GM12875 (cell line): Measurements from ENCODE around the gene SLC25A30.
"Not testable (repeated sequence)": the region's sequence is repeated elsewhere in the genome, so short reads cannot be mapped to it uniquely, and the experiment has no call there.

Source experiments
- H3K4me3 ChIP-seq: one replicate; pipeline ENCODE4 v1.5.1; 2011; ENCODE audit warnings: low read depth, low read length, control low read depth
- TF ChIP-seq, protein P1 (sequence below): IDR thresholded peaks from 2 replicates; pipeline ENCODE4 v1.5.1; 2011; ENCODE audit warnings: low read depth, mild to moderate bottlenecking, control low read depth, inconsistent platforms, low read length, moderate library complexity, borderline replicate concordance; ENCODE audit not compliant: insufficient read depth

Gene SLC25A30

GRCh38 chr13:45439008-45439407, 20.8 kb upstream of the SLC25A30 start:
- H3K4me3 ChIP-seq = no peak overlapping the region
- TF ChIP-seq, protein P1, sequence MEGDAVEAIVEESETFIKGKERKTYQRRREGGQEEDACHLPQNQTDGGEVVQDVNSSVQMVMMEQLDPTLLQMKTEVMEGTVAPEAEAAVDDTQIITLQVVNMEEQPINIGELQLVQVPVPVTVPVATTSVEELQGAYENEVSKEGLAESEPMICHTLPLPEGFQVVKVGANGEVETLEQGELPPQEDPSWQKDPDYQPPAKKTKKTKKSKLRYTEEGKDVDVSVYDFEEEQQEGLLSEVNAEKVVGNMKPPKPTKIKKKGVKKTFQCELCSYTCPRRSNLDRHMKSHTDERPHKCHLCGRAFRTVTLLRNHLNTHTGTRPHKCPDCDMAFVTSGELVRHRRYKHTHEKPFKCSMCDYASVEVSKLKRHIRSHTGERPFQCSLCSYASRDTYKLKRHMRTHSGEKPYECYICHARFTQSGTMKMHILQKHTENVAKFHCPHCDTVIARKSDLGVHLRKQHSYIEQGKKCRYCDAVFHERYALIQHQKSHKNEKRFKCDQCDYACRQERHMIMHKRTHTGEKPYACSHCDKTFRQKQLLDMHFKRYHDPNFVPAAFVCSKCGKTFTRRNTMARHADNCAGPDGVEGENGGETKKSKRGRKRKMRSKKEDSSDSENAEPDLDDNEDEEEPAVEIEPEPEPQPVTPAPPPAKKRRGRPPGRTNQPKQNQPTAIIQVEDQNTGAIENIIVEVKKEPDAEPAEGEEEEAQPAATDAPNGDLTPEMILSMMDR = no peak

DNA sequence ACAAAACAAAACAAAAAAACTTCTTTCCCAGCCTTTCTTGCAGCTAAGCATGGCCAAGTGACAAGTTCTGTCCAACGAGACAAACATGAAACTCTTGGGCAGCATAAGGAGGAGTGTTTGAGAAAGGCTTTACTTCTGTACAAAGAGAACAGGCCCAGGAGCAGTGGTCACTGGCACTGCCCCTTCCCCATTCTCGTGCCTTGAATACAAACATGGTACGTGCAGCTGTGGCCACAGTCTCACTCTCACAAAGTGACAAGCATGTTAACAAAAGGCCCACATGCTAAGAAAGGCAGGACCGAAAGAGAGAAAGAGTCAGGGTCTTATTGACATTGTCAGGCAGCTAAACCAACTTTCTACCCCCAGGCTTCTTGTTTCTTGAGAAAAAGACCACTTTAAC, 19.8 kb upstream of the SLC25A30 start:
- TF ChIP-seq, protein P1 = no peak
- H3K4me3 ChIP-seq = no peak overlapping the region

- H3K4me3 ChIP-seq = no peak overlapping the region
- TF ChIP-seq, protein P1 = no peak
Measured at GRCh38 chr13:45436953-45437352, 18.8 kb upstream of the SLC25A30 start.

DNA sequence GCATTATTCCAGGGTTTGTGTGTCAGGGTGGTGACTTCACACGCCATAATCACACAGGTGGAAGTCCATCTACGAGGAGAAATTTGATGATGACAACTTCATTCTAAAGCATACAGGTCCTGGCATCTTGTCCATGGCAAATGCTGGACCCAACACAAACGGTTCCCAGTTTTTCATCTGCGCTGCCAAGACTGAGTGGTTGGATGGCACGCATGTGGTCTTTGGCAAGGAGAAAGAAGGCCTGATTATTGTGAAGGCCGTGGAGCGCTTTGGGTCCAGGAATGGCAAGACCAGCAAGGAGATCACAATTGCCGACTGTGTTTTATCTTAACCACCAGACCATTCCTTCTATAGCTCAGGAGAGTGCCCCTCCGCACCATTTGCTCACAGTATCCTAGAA, 18.2 kb upstream of the SLC25A30 start:
- TF ChIP-seq, protein P1 = no peak
- H3K4me3 ChIP-seq = no peak overlapping the region

GRCh38 chr13:45434556-45435371, 16.6 kb upstream of the SLC25A30 start:
- TF ChIP-seq, protein P1 = no peak
- no peak overlapping the region for H3K4me3 ChIP-seq

DNA sequence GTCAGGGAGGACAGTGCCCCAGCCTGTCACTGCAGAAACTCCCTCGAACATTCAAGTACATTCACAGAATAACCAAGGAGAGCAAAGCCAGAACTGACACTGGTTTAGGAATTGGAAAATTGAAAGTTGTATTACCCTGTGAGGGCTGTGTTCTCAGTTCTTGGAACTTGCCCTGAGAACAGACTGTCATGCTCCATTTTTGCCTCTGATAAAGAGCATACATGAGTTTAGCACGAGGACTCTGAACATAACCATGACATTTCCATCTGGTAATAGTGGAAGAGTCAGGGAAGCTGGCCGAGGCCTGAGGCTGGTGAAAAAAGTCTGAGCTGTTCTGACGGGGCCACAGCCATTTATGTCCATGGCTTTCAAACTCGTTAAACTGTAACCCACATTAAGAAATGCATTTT, 15.2 kb upstream of the SLC25A30 start:
- H3K4me3 ChIP-seq = no peak overlapping the region
- TF ChIP-seq, protein P1 = no peak

- no peak overlapping the region for H3K4me3 ChIP-seq
- TF ChIP-seq, protein P1 = no peak
Measured at GRCh38 chr13:45432737-45433380, 14.7 kb upstream of the SLC25A30 start.

DNA sequence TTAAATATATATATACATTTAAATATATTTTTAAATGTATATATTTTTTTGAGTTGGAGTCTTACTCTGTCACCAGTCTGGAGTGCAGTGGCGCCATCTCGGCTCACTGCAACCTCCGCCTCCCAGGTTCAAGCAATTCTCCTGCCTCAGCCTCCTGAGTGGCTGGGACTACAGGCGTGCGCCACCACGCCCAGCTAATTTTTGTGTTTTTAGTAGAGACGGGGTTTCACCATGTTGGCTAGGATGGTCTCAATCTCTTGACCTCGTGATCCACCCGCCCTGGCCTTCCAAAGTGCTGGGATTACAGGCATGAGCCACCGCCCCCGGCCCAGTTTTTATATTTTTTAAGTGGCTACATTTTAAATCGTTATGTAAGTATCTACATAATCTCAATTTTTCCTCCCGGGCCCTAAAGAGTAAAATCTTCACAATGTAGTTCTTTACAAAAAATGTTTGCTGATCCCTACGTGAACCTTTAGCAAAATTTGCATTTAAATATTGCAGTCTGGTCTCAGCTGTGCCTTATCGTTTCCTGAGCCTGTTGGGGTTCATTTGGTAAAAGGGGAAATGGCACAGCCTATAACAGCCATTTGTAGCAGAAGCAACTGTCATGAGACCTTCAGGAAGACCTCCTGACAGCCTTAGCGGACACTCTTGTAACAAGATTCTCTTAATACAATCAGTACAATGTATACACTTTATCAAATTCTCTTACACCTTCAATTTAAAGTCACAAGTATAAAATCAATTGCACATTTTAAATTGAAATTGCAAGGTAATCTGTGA, 8.1 kb upstream of the SLC25A30 start:
- not testable (repeated sequence) for H3K4me3 ChIP-seq
